Choroid plexus epithelial cell (primary cell): ENCODE measurements around the gene SCD5.

Source experiments
- DNase-seq: peaks from one replicate; pipeline ENCODE4 v3.0.0-alpha.2; 2010; ENCODE audit warnings: low read depth
- H3K4me3 ChIP-seq: 2 replicates; pipeline ENCODE4 v1.5.1; 2011; ENCODE audit warnings: low read depth, mild to moderate bottlenecking, control low read depth, low read length, moderate library complexity
- TF ChIP-seq, protein P1 (sequence below): conservative IDR thresholded peaks from 2 replicates; pipeline ENCODE4 v1.5.1; 2011; ENCODE audit warnings: low read depth, mild to moderate bottlenecking, control low read depth, inconsistent platforms, low read length, moderate library complexity

SCD5 gene

DNA sequence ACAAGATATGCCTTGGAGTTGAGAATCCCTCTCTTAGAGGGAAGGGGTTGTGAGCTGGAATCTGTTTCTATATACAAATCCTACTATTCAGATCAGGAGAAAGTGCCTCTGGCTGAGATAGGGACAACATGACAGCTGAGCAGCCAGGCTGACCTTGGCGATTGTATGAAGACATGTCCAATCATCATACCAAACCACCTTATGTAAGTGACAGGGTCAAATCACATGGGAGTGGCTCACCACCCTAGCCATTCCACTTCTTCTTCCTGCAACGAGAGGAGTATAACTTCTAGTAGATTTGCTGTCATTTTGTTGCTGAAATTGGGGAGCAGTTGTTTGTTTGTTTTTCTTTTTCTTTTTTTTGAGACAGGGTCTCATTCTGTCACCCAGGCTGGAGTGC is 188.6 kb downstream of the SCD5 start:
- H3K4me3 ChIP-seq, result no peak overlapping the region
- DNase-seq, result no peak
- TF ChIP-seq, protein P1, sequence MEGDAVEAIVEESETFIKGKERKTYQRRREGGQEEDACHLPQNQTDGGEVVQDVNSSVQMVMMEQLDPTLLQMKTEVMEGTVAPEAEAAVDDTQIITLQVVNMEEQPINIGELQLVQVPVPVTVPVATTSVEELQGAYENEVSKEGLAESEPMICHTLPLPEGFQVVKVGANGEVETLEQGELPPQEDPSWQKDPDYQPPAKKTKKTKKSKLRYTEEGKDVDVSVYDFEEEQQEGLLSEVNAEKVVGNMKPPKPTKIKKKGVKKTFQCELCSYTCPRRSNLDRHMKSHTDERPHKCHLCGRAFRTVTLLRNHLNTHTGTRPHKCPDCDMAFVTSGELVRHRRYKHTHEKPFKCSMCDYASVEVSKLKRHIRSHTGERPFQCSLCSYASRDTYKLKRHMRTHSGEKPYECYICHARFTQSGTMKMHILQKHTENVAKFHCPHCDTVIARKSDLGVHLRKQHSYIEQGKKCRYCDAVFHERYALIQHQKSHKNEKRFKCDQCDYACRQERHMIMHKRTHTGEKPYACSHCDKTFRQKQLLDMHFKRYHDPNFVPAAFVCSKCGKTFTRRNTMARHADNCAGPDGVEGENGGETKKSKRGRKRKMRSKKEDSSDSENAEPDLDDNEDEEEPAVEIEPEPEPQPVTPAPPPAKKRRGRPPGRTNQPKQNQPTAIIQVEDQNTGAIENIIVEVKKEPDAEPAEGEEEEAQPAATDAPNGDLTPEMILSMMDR, result no peak

DNA sequence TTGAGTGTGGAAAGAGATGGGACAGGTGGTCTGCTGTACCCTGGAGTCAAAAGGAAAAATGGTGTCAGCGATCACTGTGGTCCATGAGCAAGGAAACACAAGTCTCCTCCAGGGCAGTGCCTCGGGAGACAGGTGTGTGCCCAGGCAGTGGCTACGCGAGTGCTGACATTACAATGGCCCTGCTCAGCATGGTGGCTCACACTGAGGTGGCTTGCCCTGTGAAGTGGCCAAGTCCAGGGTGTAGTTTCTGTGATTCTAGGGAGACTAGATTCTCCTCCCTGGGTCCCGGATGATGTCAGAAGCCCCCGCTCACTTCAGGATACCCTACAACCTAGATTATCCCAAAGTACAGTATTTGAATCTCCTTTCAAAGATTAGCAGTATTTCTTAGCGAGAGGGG is 192.0 kb downstream of the SCD5 start:
- no peak overlapping the region for H3K4me3 ChIP-seq
- TF ChIP-seq, protein P1, result no peak
- no peak for DNase-seq

DNA sequence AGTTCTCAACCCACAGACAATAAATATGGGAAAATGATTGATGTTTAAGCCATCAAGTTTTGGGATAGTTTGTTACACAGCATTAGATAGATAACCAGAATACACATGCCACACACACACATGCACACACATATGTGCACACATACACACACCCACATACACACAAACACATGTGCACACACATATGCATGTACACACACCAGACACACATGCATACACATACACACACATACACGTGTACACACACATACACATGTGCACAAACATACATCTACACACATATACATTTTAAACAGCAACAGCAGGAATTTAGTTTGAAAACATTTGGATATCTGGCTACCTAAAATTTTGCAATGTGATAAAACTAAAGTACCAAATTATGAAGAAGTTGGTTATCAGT is 194.1 kb downstream of the SCD5 start:
- TF ChIP-seq, protein P1, result no peak
- H3K4me3 ChIP-seq, result no peak overlapping the region
- DNase-seq, result no peak

- DNase-seq, result peak; percentile 11
- no peak overlapping the region for H3K4me3 ChIP-seq
- TF ChIP-seq, protein P1, result no peak
Observed at GRCh38 chr4:82601242-82602015, 197.2 kb downstream of the SCD5 start.

DNA sequence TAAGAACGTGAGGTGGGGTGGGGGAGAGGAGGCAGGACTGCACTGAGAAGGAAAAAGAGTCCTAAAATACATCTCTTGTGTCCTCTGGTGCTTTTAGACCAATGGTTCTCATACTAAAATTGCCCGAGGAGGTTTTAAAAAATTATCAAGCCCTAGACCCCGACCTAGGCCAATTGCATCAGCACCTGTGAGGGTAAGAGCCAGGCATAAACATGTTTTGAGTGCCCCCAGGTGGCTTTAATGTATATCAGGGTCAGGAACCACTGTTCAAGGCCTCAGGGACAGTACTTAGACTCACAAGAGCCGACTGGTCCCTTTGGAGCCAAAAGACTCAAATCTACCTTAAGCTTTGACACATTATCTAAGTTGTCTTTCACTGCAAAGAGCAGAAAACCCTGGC is 199.3 kb downstream of the SCD5 start:
- no peak for DNase-seq
- TF ChIP-seq, protein P1, result no peak
- H3K4me3 ChIP-seq, result no peak overlapping the region

- no peak overlapping the region for H3K4me3 ChIP-seq
- peak; percentile 30 for DNase-seq
- TF ChIP-seq, protein P1, result no peak
Observed at GRCh38 chr4:82594456-82594855, 204.1 kb downstream of the SCD5 start.

DNA sequence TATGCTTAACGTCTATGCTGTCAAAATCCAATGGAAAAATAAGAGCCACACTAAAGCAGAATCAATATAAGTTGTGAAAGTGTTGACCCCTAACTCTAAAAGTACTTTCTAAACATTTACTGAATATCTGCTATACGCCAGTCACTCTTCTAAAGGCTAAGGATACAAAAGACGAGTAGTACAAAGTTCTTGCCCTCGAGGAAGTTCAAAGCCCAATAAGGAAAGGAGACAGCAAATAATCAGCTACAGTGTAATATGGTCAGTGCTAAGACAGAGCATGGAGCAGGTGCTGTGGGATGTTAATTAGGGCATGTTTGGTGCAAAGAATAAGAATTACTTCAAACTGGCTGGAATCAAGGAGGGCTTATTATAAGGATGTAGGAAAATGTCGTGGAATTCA is 205.2 kb downstream of the SCD5 start:
- H3K4me3 ChIP-seq, result no peak overlapping the region
- TF ChIP-seq, protein P1, result no peak
- DNase-seq, result no peak
